ENCODE measurements around the gene FILIP1L.

FILIP1L gene

GRCh38 chr3:99953596-99953995 lies 160.7 kb downstream of the FILIP1L start:
- Histone ChIP-seq H3K36me3 (ENCODE audit: insufficient read depth) (no peaks in the 10 kb centered on the region), H3K27me3 (ENCODE audit: insufficient read depth, low read depth) (no peaks in the 10 kb centered on the region), H2AFZ (ENCODE audit: low read depth) (no peak overlapping the region), H3K4me1 (ENCODE audit: low read depth, poor library complexity, severe bottlenecking) (peaks cover 16% of the 10 kb centered on the region), H3K27ac (no peak overlapping the region), H4K20me1 (ENCODE audit: insufficient read depth) (0 out of 2 replicates have a peak, but pooled peaks cover 5% of the 10 kb centered on the region), H3K79me2 (ENCODE audit: insufficient read depth, low read depth) (no peaks in the 10 kb centered on the region; the same call in 1 of the 2 replicates), H3K4me3 (IDR thresholded peaks at IDR 0.05; ENCODE audit: insufficient read depth, low read depth, low read length) (no peak overlapping the region), H3K9ac (no peak overlapping the region), H3K4me2 (no peak overlapping the region; the same call in 1 of the 2 replicates)
- TF ChIP-seq, protein P1, sequence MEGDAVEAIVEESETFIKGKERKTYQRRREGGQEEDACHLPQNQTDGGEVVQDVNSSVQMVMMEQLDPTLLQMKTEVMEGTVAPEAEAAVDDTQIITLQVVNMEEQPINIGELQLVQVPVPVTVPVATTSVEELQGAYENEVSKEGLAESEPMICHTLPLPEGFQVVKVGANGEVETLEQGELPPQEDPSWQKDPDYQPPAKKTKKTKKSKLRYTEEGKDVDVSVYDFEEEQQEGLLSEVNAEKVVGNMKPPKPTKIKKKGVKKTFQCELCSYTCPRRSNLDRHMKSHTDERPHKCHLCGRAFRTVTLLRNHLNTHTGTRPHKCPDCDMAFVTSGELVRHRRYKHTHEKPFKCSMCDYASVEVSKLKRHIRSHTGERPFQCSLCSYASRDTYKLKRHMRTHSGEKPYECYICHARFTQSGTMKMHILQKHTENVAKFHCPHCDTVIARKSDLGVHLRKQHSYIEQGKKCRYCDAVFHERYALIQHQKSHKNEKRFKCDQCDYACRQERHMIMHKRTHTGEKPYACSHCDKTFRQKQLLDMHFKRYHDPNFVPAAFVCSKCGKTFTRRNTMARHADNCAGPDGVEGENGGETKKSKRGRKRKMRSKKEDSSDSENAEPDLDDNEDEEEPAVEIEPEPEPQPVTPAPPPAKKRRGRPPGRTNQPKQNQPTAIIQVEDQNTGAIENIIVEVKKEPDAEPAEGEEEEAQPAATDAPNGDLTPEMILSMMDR (conservative IDR thresholded peaks at IDR 0.05; ENCODE audit: low read depth, low read length), result no peak

DNA sequence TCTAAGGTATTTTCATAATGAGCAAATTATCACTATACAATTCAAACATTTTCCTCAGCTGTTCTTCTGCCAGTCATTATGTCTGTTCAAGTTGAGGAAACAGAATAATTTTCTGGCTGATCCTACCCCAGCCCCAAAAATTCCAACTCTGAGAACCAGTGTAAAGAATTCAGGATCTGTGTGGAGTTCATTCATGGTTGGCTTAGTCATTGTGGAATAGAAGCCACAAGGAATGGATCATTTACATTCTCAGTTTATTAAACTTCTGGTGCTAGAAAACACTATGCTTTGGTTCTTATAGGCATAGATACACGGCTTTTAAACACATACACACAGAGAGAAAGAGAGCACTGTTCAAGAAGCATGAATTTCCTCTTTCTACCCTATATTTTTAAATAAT lies 162.0 kb downstream of the FILIP1L start:
- no peaks in the 10 kb centered on the region for H3K27me3 ChIP-seq (ENCODE audit: insufficient read depth, low read depth)
- no peaks in the 10 kb centered on the region for H3K36me3 ChIP-seq (ENCODE audit: insufficient read depth)
- H3K9ac ChIP-seq, result no peak overlapping the region
- no peak overlapping the region for H3K4me3 ChIP-seq (IDR thresholded peaks at IDR 0.05; ENCODE audit: insufficient read depth, low read depth, low read length)
- no peak overlapping the region for H3K4me2 ChIP-seq
- H3K4me1 ChIP-seq (ENCODE audit: low read depth, poor library complexity, severe bottlenecking), result peaks cover 16% of the 10 kb centered on the region
- TF ChIP-seq, protein P1 (conservative IDR thresholded peaks at IDR 0.05; ENCODE audit: low read depth, low read length), result no peak
- no peak overlapping the region for H2AFZ ChIP-seq (ENCODE audit: low read depth)
- H3K79me2 ChIP-seq (ENCODE audit: insufficient read depth, low read depth), result no peaks in the 10 kb centered on the region; the same call in 1 of the 2 replicates
- H4K20me1 ChIP-seq (ENCODE audit: insufficient read depth), result 0 out of 2 replicates have a peak, but pooled peaks cover 5% of the 10 kb centered on the region
- H3K27ac ChIP-seq, result no peak overlapping the region

DNA sequence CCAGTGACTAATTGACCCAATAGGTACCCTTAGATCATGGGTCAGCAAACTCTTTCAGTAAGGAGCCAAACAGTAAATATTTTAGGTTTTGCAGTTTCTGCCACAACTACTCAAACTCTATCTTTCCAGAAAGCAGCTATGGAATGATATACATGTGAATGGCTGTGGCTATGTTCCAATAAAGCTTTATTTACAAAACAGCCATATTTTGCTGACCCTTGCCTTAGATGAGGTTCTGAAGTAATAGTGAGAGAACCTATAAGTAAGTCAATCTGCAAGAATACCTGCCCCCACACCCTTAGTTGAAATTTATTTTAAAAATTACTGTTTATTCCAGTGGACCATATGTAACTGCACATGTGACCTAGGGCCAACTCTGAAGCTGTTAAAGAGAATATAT lies 162.6 kb downstream of the FILIP1L start:
- H3K79me2 ChIP-seq (ENCODE audit: insufficient read depth, low read depth), result no peaks in the 10 kb centered on the region; the same call in 1 of the 2 replicates
- H3K4me3 ChIP-seq (IDR thresholded peaks at IDR 0.05; ENCODE audit: insufficient read depth, low read depth, low read length), result no peak overlapping the region
- TF ChIP-seq, protein P1 (conservative IDR thresholded peaks at IDR 0.05; ENCODE audit: low read depth, low read length), result no peak
- H3K9ac ChIP-seq, result no peak overlapping the region
- H4K20me1 ChIP-seq (ENCODE audit: insufficient read depth), result 0 out of 2 replicates have a peak, but pooled peaks cover 5% of the 10 kb centered on the region
- no peaks in the 10 kb centered on the region for H3K36me3 ChIP-seq (ENCODE audit: insufficient read depth)
- H3K27me3 ChIP-seq (ENCODE audit: insufficient read depth, low read depth), result no peaks in the 10 kb centered on the region
- no peak overlapping the region for H3K4me2 ChIP-seq
- no peak overlapping the region for H3K27ac ChIP-seq
- peaks cover 16% of the 10 kb centered on the region for H3K4me1 ChIP-seq (ENCODE audit: low read depth, poor library complexity, severe bottlenecking)
- no peak overlapping the region for H2AFZ ChIP-seq (ENCODE audit: low read depth)

- Histone ChIP-seq H4K20me1 (ENCODE audit: insufficient read depth) (0 out of 2 replicates have a peak, but pooled peaks cover 5% of the 10 kb centered on the region), H3K9ac (no peak overlapping the region), H3K4me2 (no peak overlapping the region), H3K27me3 (ENCODE audit: insufficient read depth, low read depth) (no peaks in the 10 kb centered on the region), H3K4me1 (ENCODE audit: low read depth, poor library complexity, severe bottlenecking) (peaks cover 16% of the 10 kb centered on the region), H3K4me3 (IDR thresholded peaks at IDR 0.05; ENCODE audit: insufficient read depth, low read depth, low read length) (no peak overlapping the region), H2AFZ (ENCODE audit: low read depth) (no peak overlapping the region), H3K27ac (no peak overlapping the region), H3K36me3 (ENCODE audit: insufficient read depth) (no peaks in the 10 kb centered on the region), H3K79me2 (ENCODE audit: insufficient read depth, low read depth) (no peaks in the 10 kb centered on the region; the same call in 1 of the 2 replicates)
- TF ChIP-seq, protein P1 (conservative IDR thresholded peaks at IDR 0.05; ENCODE audit: low read depth, low read length), result no peak
These were observed 163.4 kb downstream of the FILIP1L start for GRCh38 chr3:99950921-99951320.
